Testis (tissue), 2 donors: ENCODE results near the gene NOS1AP.

Experiments
- CTCF ChIP-seq, 3 experiments: fragments of 450-650 bp in 2 of 3; fragments of 200-600 bp in 1 of 3; sonication (generic) in 1 of 3; IDR thresholded peaks; one replicate each; pipeline ENCODE4 v1.5.1; 2016 to 2019; ENCODE audit warnings: antibody characterized with exemption in 3 of 3, mild to moderate bottlenecking in 2 of 3, moderate library complexity in 1 of 3
- POLR2A ChIP-seq: fragments of 450-650 bp; IDR thresholded peaks from one replicate; pipeline ENCODE4 v1.6.1; 2017; ENCODE audit warnings: antibody characterized with exemption, mild to moderate bottlenecking, moderate library complexity

DNA sequence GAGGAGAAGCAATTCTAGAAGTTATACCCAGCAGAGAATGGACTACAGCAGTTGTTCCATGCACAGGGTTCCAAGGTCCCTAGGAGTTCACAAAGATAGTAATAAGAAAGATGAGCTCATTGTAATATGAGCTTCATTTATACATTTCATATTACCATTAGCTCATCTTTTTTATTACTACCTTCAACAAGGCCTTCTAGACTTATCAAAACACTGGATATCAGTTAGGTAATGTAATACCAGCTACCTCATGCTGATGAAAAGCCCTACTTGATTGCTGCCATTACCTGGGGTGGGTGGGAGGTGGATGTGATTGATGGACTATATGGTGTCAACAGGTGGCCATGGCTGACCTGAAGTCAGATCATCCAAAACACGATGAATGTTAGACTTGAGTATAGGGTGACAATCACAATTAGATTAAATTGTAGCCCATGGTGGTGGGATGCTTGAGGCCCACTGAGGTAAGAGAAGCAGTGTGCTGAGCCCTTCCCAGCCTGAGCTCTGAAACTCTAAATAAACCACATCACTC, 273.0 kb downstream of the NOS1AP start:
- TF ChIP-seq CTCF (IDR thresholded peaks at IDR 0.05), result no peak
- TF ChIP-seq POLR2A, result no peak
